ENCODE data around the gene CD8B. TPM values are rescaled to one million over a fixed set of nuclear protein-coding genes. Genes with fewer than 3 reads are reported as not detected.

The CD8B gene
- total and polyA plus RNA-seq, 9 of the 15 experiments (the other 6 are each of a cell fraction or from before 2014, with no cell fraction given): not detected

GRCh38 chr2:86788881-86789686 lies 72.6 kb downstream of the CD8B start (continued):
- TF ChIP-seq L3MBTL2 (IDR thresholded peaks at IDR 0.05) (peak; percentile 50), SRSF1 (IDR thresholded peaks at IDR 0.05; ENCODE audit: low read depth, low read length) (no peak), KLF6 (CRISPR knock-in tag; IDR thresholded peaks at IDR 0.05; ENCODE audit: borderline replicate concordance) (no peak), E2F6 (IDR thresholded peaks at IDR 0.05; ENCODE audit: borderline replicate concordance in 1 of 2, extremely low read depth in 1 of 2, insufficient read depth in 1 of 2, insufficient read length in 1 of 2, low read depth in 1 of 2, low read length in 1 of 2, poor library complexity in 1 of 2, severe bottlenecking in 1 of 2) (peak in 1 of 2 experiments; percentile 74), ZNF175 (CRISPR knock-in tag; IDR thresholded peaks at IDR 0.05; ENCODE audit: low read depth) (no peak), KDM4B (IDR thresholded peaks at IDR 0.05; ENCODE audit: borderline replicate concordance in 2 of 2, low read depth in 1 of 2) (no peak)

- H3K27me3 ChIP-seq (ENCODE audit: control insufficient read depth in 2 of 2, insufficient read depth in 2 of 2, low read length in 2 of 2): peaks cover 25 to 56% of the 10 kb centered on the region in 2 experiments; a peak in 4 of 5 replicates
- H3K36me3 ChIP-seq (ENCODE audit: control insufficient read depth, insufficient read depth, low read length): no peaks in the 10 kb centered on the region
- no peak overlapping the region for H3K4me3 ChIP-seq
- no TSS peak for BruUV-seq (replicated peaks)
- no peaks in the 10 kb centered on the region for H3K79me2 ChIP-seq (ENCODE audit: control insufficient read depth, insufficient read depth, low read length)
- H4K20me1 ChIP-seq (replicated peaks; ENCODE audit: control insufficient read depth, insufficient read depth, low read length): no peaks in the 10 kb centered on the region
- DNase-seq (ENCODE audit: extremely low read depth in 1 of 4, low spot score in 3 of 4): no peak
- ChIA-PET CTCF (ENCODE audit: low intra/inter-chr PET ratio) (no interaction called here), POLR2A (interaction anchor here (0.6 kb wide), 1 partner anchor 440 kb away, joined by 3 read pairs; no protein-coding TSS in a partner anchor)
- no peaks in the 10 kb centered on the region for H3K9me3 ChIP-seq (replicated peaks; ENCODE audit: control insufficient read depth, insufficient read depth, low read depth, low read length)
- in situ Hi-C loops (cut with MboI) (no loop called here), intact Hi-C loops (cut with micrococcal nuclease) (no loop called here)
- peaks cover 0 to 17% of the 10 kb centered on the region in 2 experiments; a peak in 2 of 5 replicates for H3K4me1 ChIP-seq (replicated peaks in 1 of 2; ENCODE audit: control insufficient read depth in 2 of 2, insufficient read depth in 2 of 2, low read length in 2 of 2)
- no peak for ATAC-seq
- no peak for FAIRE-seq
- no peak overlapping the region for H3K9ac ChIP-seq (ENCODE audit: insufficient read depth in 1 of 2, low read depth in 2 of 2, low read length in 2 of 2)
- peaks cover 4% of the 10 kb centered on the region for H3K9me1 ChIP-seq (ENCODE audit: control insufficient read depth, insufficient read depth, low read length)
- H3K4me2 ChIP-seq (ENCODE audit: insufficient read depth, low read length): no peak overlapping the region
- no peak overlapping the region for H2AFZ ChIP-seq (ENCODE audit: low read depth, low read length)
- no peak overlapping the region for H3K27ac ChIP-seq (ENCODE audit: extremely low read depth, low read depth, low read length)
- 8% methylated on average over 7 of the region's 7 CpGs for WGBS (ENCODE audit: insufficient coverage, low coverage, missing lambda C conversion rate)
- TF ChIP-seq PKNOX1 (IDR thresholded peaks at IDR 0.05) (no peak), FOSL1 (tag; conservative IDR thresholded peaks at IDR 0.05) (no peak), TFAM (CRISPR knock-in tag; conservative IDR thresholded peaks at IDR 0.05) (no peak), POU5F1 (IDR thresholded peaks at IDR 0.05; ENCODE audit: borderline replicate concordance, low read depth, low read length, partially characterized antibody) (no peak), GATA2 (CRISPR knock-in tag; IDR thresholded peaks at IDR 0.05) (no peak), CXXC5 (CRISPR knock-in tag; IDR thresholded peaks at IDR 0.05) (no peak), HNRNPL (IDR thresholded peaks at IDR 0.05; ENCODE audit: low read depth, low read length) (no peak), PHTF2 (CRISPR knock-in tag; IDR thresholded peaks at IDR 0.05) (no peak), SFPQ (IDR thresholded peaks at IDR 0.05; ENCODE audit: low read depth, low read length) (no peak)
These were observed 73.5 kb downstream of the CD8B start for GRCh38 chr2:86788165-86788564.

All from K562 (cell line).